GM12864 (cell line): ENCODE measurements around the gene VPS18.
A peak's percentile ranks its signal among the peaks of the same experiment; 100 is the strongest.

ENCODE experiments used
- DNase-seq: peaks from one replicate; pipeline ENCODE4 v3.0.0-alpha.2; 2011; ENCODE audit warnings: low read depth
- H3K4me3 ChIP-seq: 2 replicates; pipeline ENCODE4 v1.5.1; 2011; ENCODE audit warnings: mild to moderate bottlenecking, low read depth, low read length, control low read depth
- CTCF ChIP-seq: IDR thresholded peaks from 2 replicates; pipeline ENCODE4 v1.5.1; 2011; ENCODE audit warnings: low read depth, mild to moderate bottlenecking, moderate library complexity, low read length, control low read depth, inconsistent platforms; ENCODE audit errors: missing control alignments

Gene VPS18

DNA sequence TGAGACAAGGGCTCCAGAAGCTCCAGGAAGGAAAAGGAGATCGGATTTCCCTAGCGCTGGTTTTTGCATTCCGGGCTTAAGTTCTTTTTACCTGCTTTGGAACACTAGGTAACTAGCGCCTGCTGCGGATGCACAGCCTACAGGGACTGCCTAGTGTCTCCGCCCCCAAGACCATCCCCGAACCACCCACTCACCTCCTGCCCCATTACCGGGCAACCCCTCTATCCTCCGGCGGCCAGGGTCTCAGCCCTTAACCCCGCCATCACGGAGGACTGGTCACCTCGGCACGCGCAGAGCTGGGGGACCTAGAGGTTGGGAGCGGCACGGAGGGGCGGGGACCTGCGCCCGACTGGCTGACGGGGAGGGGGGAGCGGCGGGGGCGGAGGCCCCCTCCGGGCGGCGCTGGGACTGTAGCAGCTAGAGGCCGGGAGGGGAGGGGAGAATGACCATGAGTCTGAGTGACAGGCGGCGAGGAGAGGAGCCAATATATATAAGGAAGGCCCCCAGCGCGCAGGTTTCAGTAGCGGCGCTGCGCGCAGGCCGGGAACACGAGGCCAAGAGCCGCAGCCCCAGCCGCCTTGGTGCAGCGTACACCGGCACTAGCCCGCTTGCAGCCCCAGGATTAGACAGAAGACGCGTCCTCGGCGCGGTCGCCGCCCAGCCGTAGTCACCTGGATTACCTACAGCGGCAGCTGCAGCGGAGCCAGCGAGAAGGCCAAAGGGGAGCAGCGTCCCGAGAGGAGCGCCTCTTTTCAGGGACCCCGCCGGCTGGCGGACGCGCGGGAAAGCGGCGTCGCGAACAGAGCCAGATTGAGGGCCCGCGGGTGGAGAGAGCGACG, 34.8 kb downstream of the VPS18 start, which contains the start of gene DLL4:
Gene DLL4 (plus strand): TSS at position 520 of the 839 bp plus-strand sequence. CDS start 329 bp downstream, outside the sequence.
- DNase-seq: no peak
- TF ChIP-seq CTCF: no peak
- peak within 1 kb of the TSS; percentile 17 for H3K4me3 ChIP-seq

- peak overlapping the region; percentile 17 for H3K4me3 ChIP-seq
- no peak for TF ChIP-seq CTCF
- DNase-seq: no peak
Observed at GRCh38 chr15:40929660-40930429, 35.6 kb downstream of the VPS18 start.

GRCh38 chr15:40930430-40931299, 36.4 kb downstream of the VPS18 start:
- H3K4me3 ChIP-seq: peak overlapping the region; percentile 3; the same call in 1 of the 2 replicates
- TF ChIP-seq CTCF: peak; percentile 77
- DNase-seq: no peak

- no peak overlapping the region for H3K4me3 ChIP-seq
- no peak for DNase-seq
- TF ChIP-seq CTCF: no peak
Observed at GRCh38 chr15:40931300-40932142, 37.3 kb downstream of the VPS18 start.

DNA sequence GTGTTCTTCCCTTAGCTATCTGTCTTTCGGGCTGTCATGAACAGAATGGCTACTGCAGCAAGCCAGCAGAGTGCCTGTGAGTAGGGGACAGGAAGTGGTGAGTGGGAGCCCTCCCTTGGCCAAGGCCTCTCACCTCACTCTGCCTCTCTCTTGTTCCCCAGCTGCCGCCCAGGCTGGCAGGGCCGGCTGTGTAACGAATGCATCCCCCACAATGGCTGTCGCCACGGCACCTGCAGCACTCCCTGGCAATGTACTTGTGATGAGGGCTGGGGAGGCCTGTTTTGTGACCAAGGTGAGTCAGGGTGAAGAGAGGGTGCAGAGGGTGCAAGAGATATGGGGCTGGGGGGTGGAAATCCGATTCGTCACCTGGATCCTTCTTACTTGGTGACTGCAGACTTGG, 37.9 kb downstream of the VPS18 start:
- no peak for DNase-seq
- H3K4me3 ChIP-seq: no peak overlapping the region
- no peak for TF ChIP-seq CTCF
